ENCODE measurements around the gene MUCL1. TPM values are rescaled to one million over a fixed set of nuclear protein-coding genes. Genes with fewer than 3 reads are reported as not detected.

MUCL1 gene
- total and polyA plus RNA-seq, 2 of the 13 experiments (the other 11 are each of a cell fraction or from before 2014, with no cell fraction given), result not detected

DNA sequence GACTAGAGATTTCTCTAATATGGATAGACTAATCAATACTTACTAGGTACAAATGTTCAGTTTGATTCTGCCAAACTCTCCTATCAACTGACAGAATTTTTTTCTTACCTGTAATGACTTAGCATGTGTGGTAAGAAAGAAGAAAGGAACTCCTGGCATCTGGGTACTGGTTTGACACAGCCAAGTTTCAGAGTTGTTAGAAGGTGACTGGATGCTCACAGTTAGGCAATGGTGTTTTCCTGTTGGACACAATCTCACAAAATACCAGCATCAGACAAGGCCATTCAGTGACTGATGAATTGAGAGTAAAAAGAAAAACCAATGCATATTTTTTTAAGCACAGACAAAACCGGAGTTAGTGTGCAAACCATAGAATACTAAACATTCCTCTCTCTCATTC is 4.2 kb downstream of the MUCL1 start:
- Histone ChIP-seq H3K36me3 (replicated peaks in 1 of 2; ENCODE audit: control insufficient read depth in 1 of 2, insufficient read depth in 2 of 2, low read length in 2 of 2) (no peaks in the 10 kb centered on the region), H3K9me3 (ENCODE audit: low read length) (no peaks in the 10 kb centered on the region), H4K20me1 (ENCODE audit: insufficient read depth, low read length) (no peaks in the 10 kb centered on the region), H3K4me3 (replicated peaks in 1 of 3; ENCODE audit: insufficient read depth in 1 of 3, low read depth in 2 of 3, low read length in 3 of 3) (no peak overlapping the region), H3K9ac (ENCODE audit: insufficient read depth, low read depth, low read length) (no peak overlapping the region), H3K27me3 (ENCODE audit: control insufficient read depth in 1 of 2, insufficient read depth in 2 of 2, low read length in 2 of 2) (peaks cover 0 to 6% of the 10 kb centered on the region in 2 experiments; a peak in 1 of 5 replicates), H2AFZ (ENCODE audit: low read length) (no peak overlapping the region), H3K4me1 (ENCODE audit: insufficient read depth, low read length) (no peaks in the 10 kb centered on the region), H3K4me2 (ENCODE audit: low read depth, low read length) (no peak overlapping the region), H3K79me2 (ENCODE audit: insufficient read depth, low read length) (no peaks in the 10 kb centered on the region), H3K27ac (ENCODE audit: extremely low read length, insufficient read depth, low read length) (no peak overlapping the region)
- ATAC-seq (no peak), DNase-seq (ENCODE audit: low spot score) (no peak), FAIRE-seq (no peak)
- intact Hi-C loops (cut with micrococcal nuclease; ENCODE audit: unreplicated experiment), result no loop called here
- TF ChIP-seq KDM4B (CRISPR knock-in tag; IDR thresholded peaks at IDR 0.05) (no peak), HMG20A (CRISPR knock-in tag; IDR thresholded peaks at IDR 0.05; ENCODE audit: borderline replicate concordance) (no peak), SP5 (CRISPR knock-in tag; IDR thresholded peaks at IDR 0.05; ENCODE audit: borderline replicate concordance, low read depth) (no peak), ZNF460 (CRISPR knock-in tag; IDR thresholded peaks at IDR 0.05; ENCODE audit: borderline replicate concordance) (no peak), GZF1 (CRISPR knock-in tag; IDR thresholded peaks at IDR 0.05) (no peak), CBFB (CRISPR knock-in tag; IDR thresholded peaks at IDR 0.05) (no peak)
- POLR2A ChIA-PET, result no interaction called here
- 0% methylated on average over 1 of the region's 1 CpG for WGBS (ENCODE audit: low lambda C conversion rate)
- in situ Hi-C loops (cut with HindIII; ENCODE audit: extremely low pct_ligation_motif_present, low pct_unique_long_range_greater_than_20kb), result no loop called here
- CTCF ChIA-PET (ENCODE audit: low intra/inter-chr PET ratio, low total read pairs), result no interaction called here
- BruUV-seq (replicated peaks), result no TSS peak

DNA sequence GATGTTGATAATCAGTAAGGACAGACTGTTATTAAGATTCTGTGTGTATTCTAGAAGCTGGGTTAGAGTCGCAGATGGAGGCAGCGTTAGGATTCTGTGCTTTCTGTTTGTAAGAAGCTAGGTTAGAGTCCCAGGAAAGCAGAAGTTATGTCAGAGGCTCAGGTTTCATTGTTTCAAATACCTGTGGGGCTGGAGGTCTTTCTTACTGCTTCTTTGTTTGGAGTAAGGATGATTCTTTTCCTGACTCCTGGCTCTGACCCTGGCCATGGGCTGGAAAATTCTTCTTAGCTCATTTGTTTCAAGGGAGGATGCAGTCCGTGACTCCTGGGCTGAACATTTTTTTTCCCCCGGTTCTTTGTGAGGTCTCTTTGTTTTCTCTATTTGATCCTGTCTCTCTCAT is 5.2 kb downstream of the MUCL1 start:
- POLR2A ChIA-PET, result no interaction called here
- FAIRE-seq, result no peak
- no peak for DNase-seq (ENCODE audit: low spot score)
- Histone ChIP-seq H3K4me1 (ENCODE audit: insufficient read depth, low read length) (no peaks in the 10 kb centered on the region), H4K20me1 (ENCODE audit: insufficient read depth, low read length) (no peaks in the 10 kb centered on the region), H3K4me3 (replicated peaks in 1 of 3; ENCODE audit: insufficient read depth in 1 of 3, low read depth in 2 of 3, low read length in 3 of 3) (no peak overlapping the region), H3K27ac (ENCODE audit: extremely low read length, insufficient read depth, low read length) (no peak overlapping the region), H3K9ac (ENCODE audit: insufficient read depth, low read depth, low read length) (no peak overlapping the region), H3K4me2 (ENCODE audit: low read depth, low read length) (no peak overlapping the region), H3K36me3 (replicated peaks in 1 of 2; ENCODE audit: control insufficient read depth in 1 of 2, insufficient read depth in 2 of 2, low read length in 2 of 2) (no peaks in the 10 kb centered on the region), H3K79me2 (ENCODE audit: insufficient read depth, low read length) (no peaks in the 10 kb centered on the region), H3K27me3 (ENCODE audit: control insufficient read depth in 1 of 2, insufficient read depth in 2 of 2, low read length in 2 of 2) (peaks cover 0 to 6% of the 10 kb centered on the region in 2 experiments; a peak in 1 of 5 replicates), H3K9me3 (ENCODE audit: low read length) (no peaks in the 10 kb centered on the region), H2AFZ (ENCODE audit: low read length) (no peak overlapping the region)
- BruUV-seq (replicated peaks), result no TSS peak
- ATAC-seq, result no peak
- WGBS (ENCODE audit: low lambda C conversion rate), result 12% methylated on average over 4 of the region's 4 CpGs
- intact Hi-C loops (cut with micrococcal nuclease; ENCODE audit: unreplicated experiment) (no loop called here), in situ Hi-C loops (cut with HindIII; ENCODE audit: extremely low pct_ligation_motif_present, low pct_unique_long_range_greater_than_20kb) (no loop called here)
- CTCF ChIA-PET (ENCODE audit: low intra/inter-chr PET ratio, low total read pairs), result no interaction called here
- TF ChIP-seq BRD4 (CRISPR knock-in tag; IDR thresholded peaks at IDR 0.05) (no peak), MLLT10 (CRISPR knock-in tag; IDR thresholded peaks at IDR 0.05) (no peak), NFATC3 (CRISPR knock-in tag; IDR thresholded peaks at IDR 0.05) (no peak), ZNF136 (CRISPR knock-in tag; IDR thresholded peaks at IDR 0.05; ENCODE audit: low read depth) (no peak), NFIB (CRISPR knock-in tag; IDR thresholded peaks at IDR 0.05; ENCODE audit: borderline replicate concordance) (no peak), TIGD3 (CRISPR knock-in tag; IDR thresholded peaks at IDR 0.05; ENCODE audit: borderline replicate concordance) (no peak), DR1 (CRISPR knock-in tag; IDR thresholded peaks at IDR 0.05) (no peak), ZNF30 (CRISPR knock-in tag; IDR thresholded peaks at IDR 0.05) (no peak), MED13 (CRISPR knock-in tag; IDR thresholded peaks at IDR 0.05) (no peak), ZNF75D (CRISPR knock-in tag; IDR thresholded peaks at IDR 0.05; ENCODE audit: borderline replicate concordance) (no peak)
- TF ChIP-seq, protein P1, sequence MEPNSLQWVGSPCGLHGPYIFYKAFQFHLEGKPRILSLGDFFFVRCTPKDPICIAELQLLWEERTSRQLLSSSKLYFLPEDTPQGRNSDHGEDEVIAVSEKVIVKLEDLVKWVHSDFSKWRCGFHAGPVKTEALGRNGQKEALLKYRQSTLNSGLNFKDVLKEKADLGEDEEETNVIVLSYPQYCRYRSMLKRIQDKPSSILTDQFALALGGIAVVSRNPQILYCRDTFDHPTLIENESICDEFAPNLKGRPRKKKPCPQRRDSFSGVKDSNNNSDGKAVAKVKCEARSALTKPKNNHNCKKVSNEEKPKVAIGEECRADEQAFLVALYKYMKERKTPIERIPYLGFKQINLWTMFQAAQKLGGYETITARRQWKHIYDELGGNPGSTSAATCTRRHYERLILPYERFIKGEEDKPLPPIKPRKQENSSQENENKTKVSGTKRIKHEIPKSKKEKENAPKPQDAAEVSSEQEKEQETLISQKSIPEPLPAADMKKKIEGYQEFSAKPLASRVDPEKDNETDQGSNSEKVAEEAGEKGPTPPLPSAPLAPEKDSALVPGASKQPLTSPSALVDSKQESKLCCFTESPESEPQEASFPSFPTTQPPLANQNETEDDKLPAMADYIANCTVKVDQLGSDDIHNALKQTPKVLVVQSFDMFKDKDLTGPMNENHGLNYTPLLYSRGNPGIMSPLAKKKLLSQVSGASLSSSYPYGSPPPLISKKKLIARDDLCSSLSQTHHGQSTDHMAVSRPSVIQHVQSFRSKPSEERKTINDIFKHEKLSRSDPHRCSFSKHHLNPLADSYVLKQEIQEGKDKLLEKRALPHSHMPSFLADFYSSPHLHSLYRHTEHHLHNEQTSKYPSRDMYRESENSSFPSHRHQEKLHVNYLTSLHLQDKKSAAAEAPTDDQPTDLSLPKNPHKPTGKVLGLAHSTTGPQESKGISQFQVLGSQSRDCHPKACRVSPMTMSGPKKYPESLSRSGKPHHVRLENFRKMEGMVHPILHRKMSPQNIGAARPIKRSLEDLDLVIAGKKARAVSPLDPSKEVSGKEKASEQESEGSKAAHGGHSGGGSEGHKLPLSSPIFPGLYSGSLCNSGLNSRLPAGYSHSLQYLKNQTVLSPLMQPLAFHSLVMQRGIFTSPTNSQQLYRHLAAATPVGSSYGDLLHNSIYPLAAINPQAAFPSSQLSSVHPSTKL (CRISPR knock-in tag; IDR thresholded peaks at IDR 0.05), result no peak

Data from HepG2 (cell line).